Measurements from ENCODE around the gene MYO18A. TPM values are rescaled to one million over a fixed set of nuclear protein-coding genes. Genes with fewer than 3 reads are reported as not detected.
"Not testable (repeated sequence)": the region's sequence is repeated elsewhere in the genome, so short reads cannot be mapped to it uniquely, and the experiment has no call there.

The MYO18A gene
- total RNA-seq (100 to 1,000 TPM in 3 of 5 experiments, 10 to 100 TPM in 2; 89.5 to 144 (median 103) TPM), polyA plus RNA-seq (10 to 100 TPM; 10.2 to 23.2 TPM), total RNA-seq (231 reads per million, percentile 94 among the genes with 10 or more reads in this experiment)

GRCh38 chr17:29180034-29180787 is at the start of gene MYO18A:
TSS of gene MYO18A (minus strand) at chr17:29180398. CDS start at chr17:29166940, 13,458 bp downstream.
- peaks cover 0 to 13% (median 0%) of the 10 kb centered on the region in 5 donors for H3K27me3 Mint-ChIP-seq
- CTCF ChIA-PET, result interaction anchor here (0.6 to 13.5 kb wide), 11 partner anchors 9 to 269 kb away, joined by 3 to 230 read pairs (median 3); partner anchors contain the start of gene TAOK1
- no peaks in the 10 kb centered on the region for H3K36me3 Mint-ChIP-seq
- H3K27ac Mint-ChIP-seq, result peak within 1 kb of the TSS in 7 of 9 donors; percentile 9 to 70 (median 48)
- peaks cover 10 to 13% of the 10 kb centered on the region in 2 donors for H3K4me1 ChIP-seq (ENCODE audit: control insufficient read depth in 2 of 2, insufficient read depth in 2 of 2, low read length in 2 of 2)
- no peaks in the 10 kb centered on the region for H3K27me3 ChIP-seq (ENCODE audit: control insufficient read depth in 2 of 2, insufficient read depth in 2 of 2, low read length in 2 of 2)
- peak within 1 kb of the TSS; percentile 37 for H3K4me3 ChIP-seq (ENCODE audit: low read length)
- no peaks in the 10 kb centered on the region for H3K9me3 ChIP-seq (ENCODE audit: control insufficient read depth in 2 of 3, low read length in 3 of 3)
- DNase-seq (peak; percentile 58 to 85 (median 71)), ATAC-seq (peak; percentile 98)
- H3K36me3 ChIP-seq (ENCODE audit: control insufficient read depth in 2 of 3, insufficient read depth in 3 of 3, low read length in 3 of 3), result no peaks in the 10 kb centered on the region
- no peak within 1 kb of the TSS for H3K27ac ChIP-seq (ENCODE audit: low read depth, low read length)
- intact Hi-C loops (cut with micrococcal nuclease), result loop anchor here (1.0 to 2.0 kb wide), 5 partner anchors 31 to 114 kb away; partner anchors contain the start of gene NUFIP2 (in 1 of the 2)
- H3K9me3 Mint-ChIP-seq, result no peaks in the 10 kb centered on the region
- POLR2A ChIA-PET, result interaction anchor here (0.7 to 2.2 kb wide), 9 partner anchors 25 to 56 kb away, joined by 3 to 10 read pairs (median 5); no protein-coding TSS in a partner anchor
- H3K4me1 Mint-ChIP-seq, result peaks cover 5 to 33% (median 19%) of the 10 kb centered on the region in 7 donors
- H3K4me3 Mint-ChIP-seq, result peak within 1 kb of the TSS; percentile 40 to 82 (median 56)

- Histone ChIP-seq H3K9me3 (ENCODE audit: control insufficient read depth in 2 of 3, low read length in 3 of 3) (no peaks in the 10 kb centered on the region), H3K27me3 (ENCODE audit: control insufficient read depth in 2 of 2, insufficient read depth in 2 of 2, low read length in 2 of 2) (no peaks in the 10 kb centered on the region), H3K36me3 (ENCODE audit: control insufficient read depth in 2 of 3, insufficient read depth in 3 of 3, low read length in 3 of 3) (no peaks in the 10 kb centered on the region), H3K4me1 (ENCODE audit: control insufficient read depth in 2 of 2, insufficient read depth in 2 of 2, low read length in 2 of 2) (no peaks in the 10 kb centered on the region), H3K27ac (ENCODE audit: low read depth, low read length) (no peak overlapping the region), H3K4me3 (ENCODE audit: low read length) (no peak overlapping the region)
- H3K27ac Mint-ChIP-seq, result no peak overlapping the region
- ATAC-seq (no peak), DNase-seq (no peak)
- H3K9me3 Mint-ChIP-seq, result no peaks in the 10 kb centered on the region
- POLR2A ChIA-PET, result no interaction called here
- peaks cover 0 to 6% (median 0%) of the 10 kb centered on the region in 7 donors for H3K4me1 Mint-ChIP-seq
- H3K36me3 Mint-ChIP-seq, result no peaks in the 10 kb centered on the region
- H3K27me3 Mint-ChIP-seq, result peaks cover 0 to 3% (median 0%) of the 10 kb centered on the region in 5 donors
- no peak overlapping the region for H3K4me3 Mint-ChIP-seq
- CTCF ChIA-PET, result no interaction called here
- intact Hi-C loops (cut with micrococcal nuclease), result no loop called here
Observed at GRCh38 chr17:29225396-29225795, 45.2 kb upstream of the MYO18A start.

- Mint-ChIP-seq H3K27me3 (peaks cover 0 to 17% (median 0%) of the 10 kb centered on the region in 5 donors), H3K4me1 (peaks cover 5 to 10% (median 6%) of the 10 kb centered on the region in 7 donors)
- H3K27ac Mint-ChIP-seq; DNase-seq; H3K4me1 ChIP-seq (ENCODE audit: control insufficient read depth in 2 of 2, insufficient read depth in 2 of 2, low read length in 2 of 2); H3K36me3 Mint-ChIP-seq; H3K4me3 Mint-ChIP-seq; intact Hi-C loops (cut with micrococcal nuclease); H3K27ac ChIP-seq (ENCODE audit: low read depth, low read length); H3K27me3 ChIP-seq (ENCODE audit: control insufficient read depth in 2 of 2, insufficient read depth in 2 of 2, low read length in 2 of 2); H3K9me3 Mint-ChIP-seq; ATAC-seq; H3K4me3 ChIP-seq (ENCODE audit: low read length); H3K36me3 ChIP-seq (ENCODE audit: control insufficient read depth in 2 of 3, insufficient read depth in 3 of 3, low read length in 3 of 3); H3K9me3 ChIP-seq (ENCODE audit: control insufficient read depth in 2 of 3, low read length in 3 of 3): not testable (repeated sequence)
- ChIA-PET CTCF (interaction anchor here (1.1 to 5.5 kb wide), 2 partner anchors 73 to 83 kb away, joined by 3 to 81 read pairs; no protein-coding TSS in a partner anchor), POLR2A (interaction anchor here (2.4 kb wide), 1 partner anchor 73 kb away, joined by 8 read pairs; no protein-coding TSS in a partner anchor)
Observed at GRCh38 chr17:29221338-29221737, 41.1 kb upstream of the MYO18A start.

- Mint-ChIP-seq H3K4me1 (peaks cover 0 to 10% (median 5%) of the 10 kb centered on the region in 7 donors), H3K27ac (peak overlapping the region in 2 of 9 donors; percentile 3 to 12), H3K36me3 (no peaks in the 10 kb centered on the region), H3K9me3 (no peaks in the 10 kb centered on the region), H3K27me3 (peaks cover 0 to 13% (median 0%) of the 10 kb centered on the region in 5 donors), H3K4me3 (no peak overlapping the region)
- H3K4me1 ChIP-seq (ENCODE audit: control insufficient read depth in 2 of 2, insufficient read depth in 2 of 2, low read length in 2 of 2), result no peaks in the 10 kb centered on the region
- H3K36me3 ChIP-seq (ENCODE audit: control insufficient read depth in 2 of 3, insufficient read depth in 3 of 3, low read length in 3 of 3), result no peaks in the 10 kb centered on the region
- H3K9me3 ChIP-seq (ENCODE audit: control insufficient read depth in 2 of 3, low read length in 3 of 3), result no peaks in the 10 kb centered on the region
- peak; percentile 41 to 73 (median 62) for DNase-seq
- no peaks in the 10 kb centered on the region for H3K27me3 ChIP-seq (ENCODE audit: control insufficient read depth in 2 of 2, insufficient read depth in 2 of 2, low read length in 2 of 2)
- H3K4me3 ChIP-seq (ENCODE audit: low read length), result no peak overlapping the region
- CTCF ChIA-PET, result interaction anchor here (0.6 to 5.5 kb wide), 13 partner anchors 12 to 95 kb away, joined by 3 to 81 read pairs (median 4); no protein-coding TSS in a partner anchor
- H3K27ac ChIP-seq (ENCODE audit: low read depth, low read length), result no peak overlapping the region
- POLR2A ChIA-PET, result interaction anchor here (2.4 kb wide), 1 partner anchor 71 kb away, joined by 8 read pairs; no protein-coding TSS in a partner anchor
- ATAC-seq, result peak; percentile 94
- intact Hi-C loops (cut with micrococcal nuclease), result loop anchor here (1.0 kb wide), 4 partner anchors 70 to 95 kb away; no protein-coding TSS in a partner anchor
Observed at GRCh38 chr17:29219378-29220047, 39.3 kb upstream of the MYO18A start.

GRCh38 chr17:29216856-29217255 is 36.7 kb upstream of the MYO18A start:
- peak overlapping the region in 1 of 10 donors; percentile 9 for H3K4me3 Mint-ChIP-seq
- H3K9me3 ChIP-seq (ENCODE audit: control insufficient read depth in 2 of 3, low read length in 3 of 3), result no peaks in the 10 kb centered on the region
- H3K36me3 Mint-ChIP-seq, result no peaks in the 10 kb centered on the region
- no peaks in the 10 kb centered on the region for H3K4me1 ChIP-seq (ENCODE audit: control insufficient read depth in 2 of 2, insufficient read depth in 2 of 2, low read length in 2 of 2)
- no peaks in the 10 kb centered on the region for H3K9me3 Mint-ChIP-seq
- H3K27me3 ChIP-seq (ENCODE audit: control insufficient read depth in 2 of 2, insufficient read depth in 2 of 2, low read length in 2 of 2), result no peaks in the 10 kb centered on the region
- H3K27me3 Mint-ChIP-seq, result peaks cover 0 to 13% (median 0%) of the 10 kb centered on the region in 5 donors
- intact Hi-C loops (cut with micrococcal nuclease), result no loop called here
- H3K4me1 Mint-ChIP-seq, result peaks cover 0 to 10% (median 5%) of the 10 kb centered on the region in 7 donors
- ChIA-PET CTCF (interaction anchor here (0.7 to 5.5 kb wide), 4 partner anchors 21 to 297 kb away, joined by 3 to 81 read pairs (median 3); no protein-coding TSS in a partner anchor), POLR2A (interaction anchor here (0.7 kb wide), 1 partner anchor 71 kb away, joined by 3 read pairs; no protein-coding TSS in a partner anchor)
- DNase-seq (no peak), ATAC-seq (no peak)
- peak overlapping the region in 2 of 9 donors; percentile 5 to 21 for H3K27ac Mint-ChIP-seq
- H3K4me3 ChIP-seq (ENCODE audit: low read length), result no peak overlapping the region
- no peak overlapping the region for H3K27ac ChIP-seq (ENCODE audit: low read depth, low read length)
- H3K36me3 ChIP-seq (ENCODE audit: control insufficient read depth in 2 of 3, insufficient read depth in 3 of 3, low read length in 3 of 3), result no peaks in the 10 kb centered on the region

- ChIA-PET CTCF (interaction anchor here (0.6 to 5.5 kb wide), 5 partner anchors 20 to 371 kb away, joined by 3 to 81 read pairs (median 4); no protein-coding TSS in a partner anchor), POLR2A (no interaction called here)
- DNase-seq (no peak), ATAC-seq (no peak)
- Mint-ChIP-seq H3K27me3 (peaks cover 0 to 16% (median 0%) of the 10 kb centered on the region in 5 donors), H3K9me3 (no peaks in the 10 kb centered on the region), H3K36me3 (no peaks in the 10 kb centered on the region), H3K27ac (no peak overlapping the region), H3K4me1 (peaks cover 0 to 10% (median 5%) of the 10 kb centered on the region in 7 donors), H3K4me3 (peak overlapping the region in 1 of 10 donors; percentile 9)
- H3K9me3 ChIP-seq (ENCODE audit: control insufficient read depth in 2 of 3, low read length in 3 of 3), result no peaks in the 10 kb centered on the region
- no peaks in the 10 kb centered on the region for H3K27me3 ChIP-seq (ENCODE audit: control insufficient read depth in 2 of 2, insufficient read depth in 2 of 2, low read length in 2 of 2)
- intact Hi-C loops (cut with micrococcal nuclease), result no loop called here
- no peaks in the 10 kb centered on the region for H3K36me3 ChIP-seq (ENCODE audit: control insufficient read depth in 2 of 3, insufficient read depth in 3 of 3, low read length in 3 of 3)
- H3K4me1 ChIP-seq (ENCODE audit: control insufficient read depth in 2 of 2, insufficient read depth in 2 of 2, low read length in 2 of 2), result no peaks in the 10 kb centered on the region
- no peak overlapping the region for H3K4me3 ChIP-seq (ENCODE audit: low read length)
- no peak overlapping the region for H3K27ac ChIP-seq (ENCODE audit: low read depth, low read length)
Observed at GRCh38 chr17:29216181-29216580, 36.0 kb upstream of the MYO18A start.
